Measurements from ENCODE around the gene POLR2L.

- TF ChIP-seq, protein P1, sequence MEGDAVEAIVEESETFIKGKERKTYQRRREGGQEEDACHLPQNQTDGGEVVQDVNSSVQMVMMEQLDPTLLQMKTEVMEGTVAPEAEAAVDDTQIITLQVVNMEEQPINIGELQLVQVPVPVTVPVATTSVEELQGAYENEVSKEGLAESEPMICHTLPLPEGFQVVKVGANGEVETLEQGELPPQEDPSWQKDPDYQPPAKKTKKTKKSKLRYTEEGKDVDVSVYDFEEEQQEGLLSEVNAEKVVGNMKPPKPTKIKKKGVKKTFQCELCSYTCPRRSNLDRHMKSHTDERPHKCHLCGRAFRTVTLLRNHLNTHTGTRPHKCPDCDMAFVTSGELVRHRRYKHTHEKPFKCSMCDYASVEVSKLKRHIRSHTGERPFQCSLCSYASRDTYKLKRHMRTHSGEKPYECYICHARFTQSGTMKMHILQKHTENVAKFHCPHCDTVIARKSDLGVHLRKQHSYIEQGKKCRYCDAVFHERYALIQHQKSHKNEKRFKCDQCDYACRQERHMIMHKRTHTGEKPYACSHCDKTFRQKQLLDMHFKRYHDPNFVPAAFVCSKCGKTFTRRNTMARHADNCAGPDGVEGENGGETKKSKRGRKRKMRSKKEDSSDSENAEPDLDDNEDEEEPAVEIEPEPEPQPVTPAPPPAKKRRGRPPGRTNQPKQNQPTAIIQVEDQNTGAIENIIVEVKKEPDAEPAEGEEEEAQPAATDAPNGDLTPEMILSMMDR (IDR thresholded peaks at IDR 0.05), result no peak
- no peak for TF ChIP-seq REST (IDR thresholded peaks at IDR 0.05; ENCODE audit: insufficient read depth in 1 of 2, low read depth in 2 of 2, low read length in 1 of 2)
- TF ChIP-seq POLR2AphosphoS5 (IDR thresholded peaks at IDR 0.05; ENCODE audit: low read depth, low read length), result no peak
- no peak for TF ChIP-seq SIN3A (IDR thresholded peaks at IDR 0.05; ENCODE audit: borderline replicate concordance, insufficient read depth, low read depth, low read length)
Measured at GRCh38 chr11:821512-822371, 20.6 kb downstream of the POLR2L start.
